ENCODE data around the gene MTERF2.

- TF ChIP-seq SP1 (IDR thresholded peaks at IDR 0.05; ENCODE audit: low read depth, low read length) (no peak), CEBPB (IDR thresholded peaks at IDR 0.05; ENCODE audit: borderline replicate concordance in 1 of 2, low read depth in 2 of 2, low read length in 2 of 2) (no peak), RBBP5 (conservative IDR thresholded peaks at IDR 0.05) (no peak)
- TF ChIP-seq, protein P1, sequence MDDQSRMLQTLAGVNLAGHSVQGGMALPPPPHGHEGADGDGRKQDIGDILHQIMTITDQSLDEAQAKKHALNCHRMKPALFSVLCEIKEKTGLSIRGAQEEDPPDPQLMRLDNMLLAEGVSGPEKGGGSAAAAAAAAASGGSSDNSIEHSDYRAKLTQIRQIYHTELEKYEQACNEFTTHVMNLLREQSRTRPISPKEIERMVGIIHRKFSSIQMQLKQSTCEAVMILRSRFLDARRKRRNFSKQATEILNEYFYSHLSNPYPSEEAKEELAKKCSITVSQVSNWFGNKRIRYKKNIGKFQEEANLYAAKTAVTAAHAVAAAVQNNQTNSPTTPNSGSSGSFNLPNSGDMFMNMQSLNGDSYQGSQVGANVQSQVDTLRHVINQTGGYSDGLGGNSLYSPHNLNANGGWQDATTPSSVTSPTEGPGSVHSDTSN (IDR thresholded peaks at IDR 0.05; ENCODE audit: insufficient replicate concordance, low read depth, low read length), result no peak
Observed at GRCh38 chr12:106994579-106995220, 7.8 kb upstream of the MTERF2 start.

Measured in GM12878 (cell line).